Gastroesophageal sphincter (tissue), 3 donors: ENCODE data around the gene C2CD2.

Source experiments
- CTCF ChIP-seq, 4 experiments: fragments of 200-600 bp in 2 of 4; fragments of 450-650 bp in 2 of 4; sonication (generic) in 1 of 4; IDR thresholded peaks; one replicate each; pipeline ENCODE4 v1.5.1; 2017 to 2019; ENCODE audit warnings: antibody characterized with exemption in 4 of 4, mild to moderate bottlenecking in 2 of 4, moderate library complexity in 2 of 4
- POLR2A ChIP-seq, 2 donors: fragments of 450-650 bp; IDR thresholded peaks; one replicate each; pipeline ENCODE4 v1.6.1; 2017; ENCODE audit warnings: antibody characterized with exemption in 2 of 2, mild to moderate bottlenecking in 2 of 2, moderate library complexity in 1 of 2
- POLR2AphosphoS5 ChIP-seq: sonication (generic); formaldehyde crosslinking; IDR thresholded peaks from one replicate; pipeline ENCODE4 v1.6.1; 2017; ENCODE audit warnings: antibody characterized with exemption

- TF ChIP-seq POLR2A (IDR thresholded peaks at IDR 0.05): no peak
- TF ChIP-seq CTCF (IDR thresholded peaks at IDR 0.05): no peak
- TF ChIP-seq POLR2AphosphoS5: no peak
These were observed 18.1 kb upstream of the C2CD2 start for GRCh38 chr21:41971891-41972290.
